Fibroblast of lung (primary cell): Measurements from ENCODE around the gene MACROD2.

Experiments
- EZH2 ChIP-seq: IDR thresholded peaks from 2 replicates; pipeline ENCODE4 v1.5.1; 2012; ENCODE audit warnings: low read length, control low read depth, mild to moderate bottlenecking; ENCODE audit errors: missing control alignments
- TF ChIP-seq, protein P1 (sequence below), 2 donors: IDR thresholded peaks in 1 of 2; conservative IDR thresholded peaks in 1 of 2; 1 replicate in 1 of 2; 2 replicates in 1 of 2; pipeline ENCODE4 v1.5.1; 2011 to 2012; ENCODE audit warnings: low read length in 2 of 2, control low read depth in 1 of 2, inconsistent platforms in 1 of 2, low read depth in 1 of 2, mild to moderate bottlenecking in 1 of 2

DNA sequence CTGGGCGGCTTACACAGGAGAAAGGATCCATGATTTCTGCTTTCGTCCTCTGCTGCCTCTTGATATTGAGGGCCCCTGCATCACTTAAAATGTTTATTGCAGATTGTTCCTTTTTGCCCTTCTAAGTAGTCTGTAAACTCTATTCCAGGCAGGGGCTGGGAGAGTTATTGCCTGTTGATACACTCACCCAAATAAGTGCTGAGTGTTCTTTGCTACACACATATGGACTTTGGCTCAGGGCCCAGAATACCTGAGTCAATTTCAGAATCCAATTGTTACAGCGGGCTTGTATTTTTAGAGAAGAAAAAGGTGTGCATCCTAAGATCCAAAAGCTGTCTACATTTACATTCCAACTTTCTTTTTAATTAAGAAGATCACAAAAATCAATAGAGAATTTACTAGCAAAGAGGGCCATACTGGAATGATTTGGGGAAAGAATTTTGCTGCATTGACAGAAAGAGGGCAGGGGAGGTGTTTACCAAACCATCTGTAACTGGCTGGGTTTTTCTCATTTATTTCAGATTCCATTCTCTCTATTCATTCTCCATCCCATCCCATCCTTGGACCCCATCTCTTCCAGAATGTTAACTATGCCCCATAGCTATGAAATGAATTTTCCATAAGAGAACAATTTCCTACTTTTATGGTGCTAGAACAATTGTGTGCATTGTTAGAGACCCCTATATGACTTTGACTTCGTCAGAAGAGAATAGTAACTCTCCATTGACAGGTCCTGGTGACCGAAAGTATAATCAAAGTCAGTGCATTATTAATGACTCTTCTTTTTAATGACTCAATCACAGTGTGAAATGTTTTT lies 1302.0 kb downstream of the MACROD2 start:
- TF ChIP-seq, protein P1, sequence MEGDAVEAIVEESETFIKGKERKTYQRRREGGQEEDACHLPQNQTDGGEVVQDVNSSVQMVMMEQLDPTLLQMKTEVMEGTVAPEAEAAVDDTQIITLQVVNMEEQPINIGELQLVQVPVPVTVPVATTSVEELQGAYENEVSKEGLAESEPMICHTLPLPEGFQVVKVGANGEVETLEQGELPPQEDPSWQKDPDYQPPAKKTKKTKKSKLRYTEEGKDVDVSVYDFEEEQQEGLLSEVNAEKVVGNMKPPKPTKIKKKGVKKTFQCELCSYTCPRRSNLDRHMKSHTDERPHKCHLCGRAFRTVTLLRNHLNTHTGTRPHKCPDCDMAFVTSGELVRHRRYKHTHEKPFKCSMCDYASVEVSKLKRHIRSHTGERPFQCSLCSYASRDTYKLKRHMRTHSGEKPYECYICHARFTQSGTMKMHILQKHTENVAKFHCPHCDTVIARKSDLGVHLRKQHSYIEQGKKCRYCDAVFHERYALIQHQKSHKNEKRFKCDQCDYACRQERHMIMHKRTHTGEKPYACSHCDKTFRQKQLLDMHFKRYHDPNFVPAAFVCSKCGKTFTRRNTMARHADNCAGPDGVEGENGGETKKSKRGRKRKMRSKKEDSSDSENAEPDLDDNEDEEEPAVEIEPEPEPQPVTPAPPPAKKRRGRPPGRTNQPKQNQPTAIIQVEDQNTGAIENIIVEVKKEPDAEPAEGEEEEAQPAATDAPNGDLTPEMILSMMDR (conservative IDR thresholded peaks at IDR 0.05 in 1 of 2, IDR thresholded peaks at IDR 0.05 in 1 of 2; ENCODE audit: low read depth in 1 of 2, low read length in 2 of 2) = no peak
- no peak for TF ChIP-seq EZH2
